HepG2 (cell line): ENCODE data around the gene COMT. TPM values are rescaled to one million over a fixed set of nuclear protein-coding genes. Genes with fewer than 3 reads are reported as not detected.

ENCODE experiments used
- ATF4 ChIP-seq, 2 experiments: fragments of 450-650 bp in 1 of 2; sonication (generic) in 1 of 2; formaldehyde crosslinking; IDR thresholded peaks; 2 replicates each; pipeline versions ENCODE4 v1.5.0 to v1.8.0; 2020 to 2022; ENCODE audit warnings: mild to moderate bottlenecking in 1 of 2, missing genetic modification reagents in 1 of 2
- FLYWCH1 ChIP-seq: sonication (generic); formaldehyde crosslinking; IDR thresholded peaks from 2 replicates; pipeline ENCODE4 v1.8.1; 2023; ENCODE audit warnings: mild to moderate bottlenecking, missing genetic modification reagents
- GZF1 ChIP-seq: sonication (generic); formaldehyde crosslinking; IDR thresholded peaks from 2 replicates; pipeline ENCODE4 v1.5.1; 2020; ENCODE audit warnings: mild to moderate bottlenecking, missing genetic modification reagents
- PREB ChIP-seq: sonication (generic); formaldehyde crosslinking; IDR thresholded peaks from 2 replicates; pipeline ENCODE4 v1.4.0; 2020; ENCODE audit warnings: missing genetic modification reagents
- RELA ChIP-seq: sonication (generic); formaldehyde crosslinking; IDR thresholded peaks from 2 replicates; pipeline ENCODE4 v1.4.0; 2020; ENCODE audit warnings: missing genetic modification reagents
- SIN3B ChIP-seq: fragments of 150-350 bp; IDR thresholded peaks from 2 replicates; pipeline ENCODE4 v1.6.1; 2014; ENCODE audit warnings: low read length
- SNRNP70 ChIP-seq: fragments of 200-400 bp; formaldehyde crosslinking; IDR thresholded peaks from 2 replicates; pipeline ENCODE4 v1.6.1; 2017; ENCODE audit warnings: mild to moderate bottlenecking, low read depth, low read length, moderate library complexity
- YEATS2 ChIP-seq: sonication (generic); formaldehyde crosslinking; IDR thresholded peaks from 2 replicates; pipeline ENCODE4 v1.4.0; 2020; ENCODE audit warnings: missing genetic modification reagents, borderline replicate concordance
- ZFAT ChIP-seq: sonication (generic); formaldehyde crosslinking; conservative IDR thresholded peaks from 2 replicates; pipeline ENCODE4 v1.8.1; 2023; ENCODE audit warnings: missing genetic modification reagents, inconsistent platforms
- ZNF431 ChIP-seq: sonication (generic); formaldehyde crosslinking; IDR thresholded peaks from 2 replicates; pipeline ENCODE4 v1.9.0; 2022; ENCODE audit warnings: missing genetic modification reagents, low read depth, mild to moderate bottlenecking, borderline replicate concordance
- ZNF598 ChIP-seq: sonication (generic); formaldehyde crosslinking; IDR thresholded peaks from 2 replicates; pipeline ENCODE4 v1.5.1; 2020; ENCODE audit warnings: mild to moderate bottlenecking, missing genetic modification reagents, borderline replicate concordance
- polyA plus RNA-seq, 8 experiments: library from polyadenylated mRNA; depleted of rRNA in 3 of 8; stranded (reverse) in 7 of 8; unstranded in 1 of 8; fragments of >200 nt; fragmentation: Illumina TruSeq in 4 of 8; extraction: Trizol in 4 of 8; gene quantifications; 2 replicates each; pipeline versions ENCODE4 v1.2.1 to v1.2.3, GENCODE V29; 2011 to 2016; ENCODE audit warnings: low read depth in 4 of 8, missing spikeins in 1 of 8, mixed read lengths in 1 of 8; ENCODE audit not compliant: insufficient read depth in 1 of 8
- total RNA-seq, 5 experiments: library from RNA; depleted of rRNA; stranded (reverse); fragments of >200 nt; fragmentation: Illumina TruSeq; extraction: Trizol; gene quantifications; 2 replicates each; pipeline ENCODE4 v1.2.3, GENCODE V29; 2016; ENCODE audit warnings: low read depth in 1 of 5
- TF ChIP-seq, protein P1 (sequence below), 2 experiments: sonication (generic) in 1 of 2; formaldehyde crosslinking in 1 of 2; IDR thresholded peaks; 2 replicates each; pipeline versions ENCODE4 v1.6.1 to v1.9.0; 2014 to 2022; ENCODE audit warnings: antibody characterized with exemption in 1 of 2, borderline replicate concordance in 1 of 2, inconsistent platforms in 1 of 2, low read depth in 1 of 2, missing genetic modification reagents in 1 of 2
- TF ChIP-seq, protein P2 (sequence below): sonication (generic); formaldehyde crosslinking; IDR thresholded peaks from 2 replicates; pipeline ENCODE4 v1.4.0; 2020; ENCODE audit warnings: missing genetic modification reagents

The COMT gene
- total and polyA plus RNA-seq, 2 of the 13 experiments (the other 11 are each of a cell fraction or from before 2014, with no cell fraction given), result 156 to 162 TPM

DNA sequence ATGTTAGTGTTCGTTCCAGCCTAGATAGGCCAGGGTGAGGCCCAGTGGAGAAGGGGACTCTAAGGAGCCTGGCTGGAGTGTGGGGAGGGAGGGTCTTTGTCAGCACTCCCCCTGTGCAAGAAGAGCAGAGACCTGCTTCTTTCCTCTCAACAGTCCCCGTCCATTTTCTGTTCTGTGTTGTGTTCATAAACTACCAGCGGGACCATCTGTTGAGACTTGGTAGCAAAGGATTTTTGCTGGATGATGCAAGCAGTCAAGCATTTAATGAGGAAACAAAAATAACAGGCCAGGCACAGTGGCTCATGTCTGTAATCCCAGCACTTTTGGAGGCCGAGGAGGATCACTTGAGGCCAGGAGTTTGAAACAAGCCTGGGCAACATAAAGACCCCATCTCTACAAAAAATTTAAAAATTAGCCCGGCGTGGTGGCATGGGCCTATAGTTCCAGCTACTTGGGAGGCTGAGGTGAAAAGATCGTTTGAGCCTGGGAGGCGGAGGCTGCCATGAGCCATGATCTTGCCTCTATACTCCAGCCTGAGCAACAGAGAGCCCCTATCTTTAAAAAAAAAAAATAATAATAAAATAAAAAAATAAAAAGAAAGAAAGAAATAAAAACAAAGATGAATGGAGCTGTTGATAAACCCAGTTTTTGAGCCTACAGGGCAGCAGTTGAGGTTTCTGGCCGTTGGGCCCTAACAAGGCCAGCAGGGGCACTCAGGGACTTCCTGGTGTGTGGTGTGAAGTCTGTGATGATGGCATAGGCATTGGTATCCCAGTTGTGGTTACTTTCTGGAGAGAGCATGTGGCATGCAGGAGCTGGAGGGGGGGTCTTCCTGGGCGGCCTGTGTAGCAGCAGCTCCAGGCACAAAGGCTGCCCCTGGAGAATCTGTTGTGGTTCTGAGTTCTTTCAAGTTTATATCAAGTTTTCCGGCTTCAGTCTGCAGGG is 1.8 kb downstream of the COMT start (continued):
- TF ChIP-seq, protein P1, sequence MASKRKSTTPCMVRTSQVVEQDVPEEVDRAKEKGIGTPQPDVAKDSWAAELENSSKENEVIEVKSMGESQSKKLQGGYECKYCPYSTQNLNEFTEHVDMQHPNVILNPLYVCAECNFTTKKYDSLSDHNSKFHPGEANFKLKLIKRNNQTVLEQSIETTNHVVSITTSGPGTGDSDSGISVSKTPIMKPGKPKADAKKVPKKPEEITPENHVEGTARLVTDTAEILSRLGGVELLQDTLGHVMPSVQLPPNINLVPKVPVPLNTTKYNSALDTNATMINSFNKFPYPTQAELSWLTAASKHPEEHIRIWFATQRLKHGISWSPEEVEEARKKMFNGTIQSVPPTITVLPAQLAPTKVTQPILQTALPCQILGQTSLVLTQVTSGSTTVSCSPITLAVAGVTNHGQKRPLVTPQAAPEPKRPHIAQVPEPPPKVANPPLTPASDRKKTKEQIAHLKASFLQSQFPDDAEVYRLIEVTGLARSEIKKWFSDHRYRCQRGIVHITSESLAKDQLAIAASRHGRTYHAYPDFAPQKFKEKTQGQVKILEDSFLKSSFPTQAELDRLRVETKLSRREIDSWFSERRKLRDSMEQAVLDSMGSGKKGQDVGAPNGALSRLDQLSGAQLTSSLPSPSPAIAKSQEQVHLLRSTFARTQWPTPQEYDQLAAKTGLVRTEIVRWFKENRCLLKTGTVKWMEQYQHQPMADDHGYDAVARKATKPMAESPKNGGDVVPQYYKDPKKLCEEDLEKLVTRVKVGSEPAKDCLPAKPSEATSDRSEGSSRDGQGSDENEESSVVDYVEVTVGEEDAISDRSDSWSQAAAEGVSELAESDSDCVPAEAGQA (IDR thresholded peaks at IDR 0.05; ENCODE audit: low read depth), result no peak
- TF ChIP-seq, protein P1 (CRISPR knock-in tag; IDR thresholded peaks at IDR 0.05; ENCODE audit: borderline replicate concordance), result no peak
- no peak for TF ChIP-seq GZF1 (CRISPR knock-in tag)
- no peak for TF ChIP-seq PREB (CRISPR knock-in tag)
- no peak for TF ChIP-seq ZNF598 (CRISPR knock-in tag)
- no peak for TF ChIP-seq ZNF431 (CRISPR knock-in tag)
- TF ChIP-seq SNRNP70, result no peak
- no peak for TF ChIP-seq RELA (CRISPR knock-in tag)
- no peak for TF ChIP-seq ZFAT (CRISPR knock-in tag)
- TF ChIP-seq, protein P2, sequence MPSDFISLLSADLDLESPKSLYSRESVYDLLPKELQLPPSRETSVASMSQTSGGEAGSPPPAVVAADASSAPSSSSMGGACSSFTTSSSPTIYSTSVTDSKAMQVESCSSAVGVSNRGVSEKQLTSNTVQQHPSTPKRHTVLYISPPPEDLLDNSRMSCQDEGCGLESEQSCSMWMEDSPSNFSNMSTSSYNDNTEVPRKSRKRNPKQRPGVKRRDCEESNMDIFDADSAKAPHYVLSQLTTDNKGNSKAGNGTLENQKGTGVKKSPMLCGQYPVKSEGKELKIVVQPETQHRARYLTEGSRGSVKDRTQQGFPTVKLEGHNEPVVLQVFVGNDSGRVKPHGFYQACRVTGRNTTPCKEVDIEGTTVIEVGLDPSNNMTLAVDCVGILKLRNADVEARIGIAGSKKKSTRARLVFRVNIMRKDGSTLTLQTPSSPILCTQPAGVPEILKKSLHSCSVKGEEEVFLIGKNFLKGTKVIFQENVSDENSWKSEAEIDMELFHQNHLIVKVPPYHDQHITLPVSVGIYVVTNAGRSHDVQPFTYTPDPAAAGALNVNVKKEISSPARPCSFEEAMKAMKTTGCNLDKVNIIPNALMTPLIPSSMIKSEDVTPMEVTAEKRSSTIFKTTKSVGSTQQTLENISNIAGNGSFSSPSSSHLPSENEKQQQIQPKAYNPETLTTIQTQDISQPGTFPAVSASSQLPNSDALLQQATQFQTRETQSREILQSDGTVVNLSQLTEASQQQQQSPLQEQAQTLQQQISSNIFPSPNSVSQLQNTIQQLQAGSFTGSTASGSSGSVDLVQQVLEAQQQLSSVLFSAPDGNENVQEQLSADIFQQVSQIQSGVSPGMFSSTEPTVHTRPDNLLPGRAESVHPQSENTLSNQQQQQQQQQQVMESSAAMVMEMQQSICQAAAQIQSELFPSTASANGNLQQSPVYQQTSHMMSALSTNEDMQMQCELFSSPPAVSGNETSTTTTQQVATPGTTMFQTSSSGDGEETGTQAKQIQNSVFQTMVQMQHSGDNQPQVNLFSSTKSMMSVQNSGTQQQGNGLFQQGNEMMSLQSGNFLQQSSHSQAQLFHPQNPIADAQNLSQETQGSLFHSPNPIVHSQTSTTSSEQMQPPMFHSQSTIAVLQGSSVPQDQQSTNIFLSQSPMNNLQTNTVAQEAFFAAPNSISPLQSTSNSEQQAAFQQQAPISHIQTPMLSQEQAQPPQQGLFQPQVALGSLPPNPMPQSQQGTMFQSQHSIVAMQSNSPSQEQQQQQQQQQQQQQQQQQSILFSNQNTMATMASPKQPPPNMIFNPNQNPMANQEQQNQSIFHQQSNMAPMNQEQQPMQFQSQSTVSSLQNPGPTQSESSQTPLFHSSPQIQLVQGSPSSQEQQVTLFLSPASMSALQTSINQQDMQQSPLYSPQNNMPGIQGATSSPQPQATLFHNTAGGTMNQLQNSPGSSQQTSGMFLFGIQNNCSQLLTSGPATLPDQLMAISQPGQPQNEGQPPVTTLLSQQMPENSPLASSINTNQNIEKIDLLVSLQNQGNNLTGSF (CRISPR knock-in tag), result no peak
- no peak for TF ChIP-seq SIN3B
- TF ChIP-seq ATF4 (CRISPR knock-in tag; IDR thresholded peaks at IDR 0.05), result peak in 1 of 2 experiments; percentile 94; a peak in 2 of 4 replicates
- no peak for TF ChIP-seq FLYWCH1
- TF ChIP-seq YEATS2, result no peak
